Measurements from ENCODE around the gene SOX2. TPM values are rescaled to one million over a fixed set of nuclear protein-coding genes. Genes with fewer than 3 reads are reported as not detected.

The SOX2 gene
- polyA plus RNA-seq, 1 donor from 2014 or later: 7.5 TPM

DNA sequence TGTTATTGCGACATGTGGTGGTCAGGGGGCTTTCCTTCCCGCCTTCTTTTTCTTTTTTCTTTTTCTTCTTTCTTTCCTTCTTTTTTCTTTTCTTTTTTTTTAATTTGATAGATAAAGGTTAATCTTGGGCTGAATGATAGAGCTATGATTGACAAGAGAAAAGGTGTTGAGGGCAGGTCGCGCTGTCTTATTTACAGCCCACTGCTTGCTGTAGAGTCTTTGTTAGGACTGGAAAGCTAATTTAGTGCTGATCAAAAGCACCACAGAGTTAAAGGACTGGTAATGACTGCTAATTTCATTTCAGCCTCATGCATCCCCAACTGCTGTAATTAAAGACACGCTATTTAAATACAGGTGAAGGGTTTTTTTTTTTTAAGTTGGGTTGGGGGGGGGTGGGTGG lies 10.6 kb upstream of the SOX2 start:
- Histone ChIP-seq H3K79me2 (replicated peaks; ENCODE audit: insufficient read depth, low read length) (peaks cover 7% of the 10 kb centered on the region), H3K9me2 (ENCODE audit: insufficient read depth, low read length) (no peaks in the 10 kb centered on the region), H3K27ac (ENCODE audit: low read length) (no peak overlapping the region), H3F3A (ENCODE audit: insufficient read depth, low read length, poor library complexity, severe bottlenecking) (peaks cover 3% of the 10 kb centered on the region), H2AFZ (ENCODE audit: low read depth, low read length) (no peak overlapping the region), H3K4me2 (ENCODE audit: low read length) (no peak overlapping the region), H3K9ac (ENCODE audit: low read length) (no peak overlapping the region), H4K20me1 (ENCODE audit: insufficient read depth) (no peaks in the 10 kb centered on the region), H3K9me3 (ENCODE audit: low read length) (peaks cover 2% of the 10 kb centered on the region), H3K27me3 (ENCODE audit: insufficient read depth, low read depth, low read length) (peaks cover 8% of the 10 kb centered on the region), H3K36me3 (ENCODE audit: insufficient read depth, low read length) (no peaks in the 10 kb centered on the region), H3K4me3 (ENCODE audit: low read length) (peak overlapping the region; percentile 26)
- TF ChIP-seq, protein P1, sequence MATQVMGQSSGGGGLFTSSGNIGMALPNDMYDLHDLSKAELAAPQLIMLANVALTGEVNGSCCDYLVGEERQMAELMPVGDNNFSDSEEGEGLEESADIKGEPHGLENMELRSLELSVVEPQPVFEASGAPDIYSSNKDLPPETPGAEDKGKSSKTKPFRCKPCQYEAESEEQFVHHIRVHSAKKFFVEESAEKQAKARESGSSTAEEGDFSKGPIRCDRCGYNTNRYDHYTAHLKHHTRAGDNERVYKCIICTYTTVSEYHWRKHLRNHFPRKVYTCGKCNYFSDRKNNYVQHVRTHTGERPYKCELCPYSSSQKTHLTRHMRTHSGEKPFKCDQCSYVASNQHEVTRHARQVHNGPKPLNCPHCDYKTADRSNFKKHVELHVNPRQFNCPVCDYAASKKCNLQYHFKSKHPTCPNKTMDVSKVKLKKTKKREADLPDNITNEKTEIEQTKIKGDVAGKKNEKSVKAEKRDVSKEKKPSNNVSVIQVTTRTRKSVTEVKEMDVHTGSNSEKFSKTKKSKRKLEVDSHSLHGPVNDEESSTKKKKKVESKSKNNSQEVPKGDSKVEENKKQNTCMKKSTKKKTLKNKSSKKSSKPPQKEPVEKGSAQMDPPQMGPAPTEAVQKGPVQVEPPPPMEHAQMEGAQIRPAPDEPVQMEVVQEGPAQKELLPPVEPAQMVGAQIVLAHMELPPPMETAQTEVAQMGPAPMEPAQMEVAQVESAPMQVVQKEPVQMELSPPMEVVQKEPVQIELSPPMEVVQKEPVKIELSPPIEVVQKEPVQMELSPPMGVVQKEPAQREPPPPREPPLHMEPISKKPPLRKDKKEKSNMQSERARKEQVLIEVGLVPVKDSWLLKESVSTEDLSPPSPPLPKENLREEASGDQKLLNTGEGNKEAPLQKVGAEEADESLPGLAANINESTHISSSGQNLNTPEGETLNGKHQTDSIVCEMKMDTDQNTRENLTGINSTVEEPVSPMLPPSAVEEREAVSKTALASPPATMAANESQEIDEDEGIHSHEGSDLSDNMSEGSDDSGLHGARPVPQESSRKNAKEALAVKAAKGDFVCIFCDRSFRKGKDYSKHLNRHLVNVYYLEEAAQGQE (IDR thresholded peaks at IDR 0.05; ENCODE audit: borderline replicate concordance): no peak
- TF ChIP-seq EP300 (conservative IDR thresholded peaks at IDR 0.05; ENCODE audit: poor library complexity, severe bottlenecking): no peak
- TF ChIP-seq, protein P2, sequence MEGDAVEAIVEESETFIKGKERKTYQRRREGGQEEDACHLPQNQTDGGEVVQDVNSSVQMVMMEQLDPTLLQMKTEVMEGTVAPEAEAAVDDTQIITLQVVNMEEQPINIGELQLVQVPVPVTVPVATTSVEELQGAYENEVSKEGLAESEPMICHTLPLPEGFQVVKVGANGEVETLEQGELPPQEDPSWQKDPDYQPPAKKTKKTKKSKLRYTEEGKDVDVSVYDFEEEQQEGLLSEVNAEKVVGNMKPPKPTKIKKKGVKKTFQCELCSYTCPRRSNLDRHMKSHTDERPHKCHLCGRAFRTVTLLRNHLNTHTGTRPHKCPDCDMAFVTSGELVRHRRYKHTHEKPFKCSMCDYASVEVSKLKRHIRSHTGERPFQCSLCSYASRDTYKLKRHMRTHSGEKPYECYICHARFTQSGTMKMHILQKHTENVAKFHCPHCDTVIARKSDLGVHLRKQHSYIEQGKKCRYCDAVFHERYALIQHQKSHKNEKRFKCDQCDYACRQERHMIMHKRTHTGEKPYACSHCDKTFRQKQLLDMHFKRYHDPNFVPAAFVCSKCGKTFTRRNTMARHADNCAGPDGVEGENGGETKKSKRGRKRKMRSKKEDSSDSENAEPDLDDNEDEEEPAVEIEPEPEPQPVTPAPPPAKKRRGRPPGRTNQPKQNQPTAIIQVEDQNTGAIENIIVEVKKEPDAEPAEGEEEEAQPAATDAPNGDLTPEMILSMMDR (IDR thresholded peaks at IDR 0.05; ENCODE audit: poor library complexity, severe bottlenecking): no peak
- TF ChIP-seq TAF1 (IDR thresholded peaks at IDR 0.05; ENCODE audit: low read depth): no peak
- no peak for TF ChIP-seq POLR2AphosphoS5 (IDR thresholded peaks at IDR 0.05)
- TF ChIP-seq MXI1 (conservative IDR thresholded peaks at IDR 0.05; ENCODE audit: poor library complexity, severe bottlenecking): no peak
- TF ChIP-seq EZH2 (IDR thresholded peaks at IDR 0.05; ENCODE audit: borderline replicate concordance, insufficient read depth, low read length, poor library complexity, severe bottlenecking): no peak
- no peak for TF ChIP-seq RAD21 (conservative IDR thresholded peaks at IDR 0.05)
- no peak for TF ChIP-seq SMC3 (conservative IDR thresholded peaks at IDR 0.05; ENCODE audit: poor library complexity)

DNA sequence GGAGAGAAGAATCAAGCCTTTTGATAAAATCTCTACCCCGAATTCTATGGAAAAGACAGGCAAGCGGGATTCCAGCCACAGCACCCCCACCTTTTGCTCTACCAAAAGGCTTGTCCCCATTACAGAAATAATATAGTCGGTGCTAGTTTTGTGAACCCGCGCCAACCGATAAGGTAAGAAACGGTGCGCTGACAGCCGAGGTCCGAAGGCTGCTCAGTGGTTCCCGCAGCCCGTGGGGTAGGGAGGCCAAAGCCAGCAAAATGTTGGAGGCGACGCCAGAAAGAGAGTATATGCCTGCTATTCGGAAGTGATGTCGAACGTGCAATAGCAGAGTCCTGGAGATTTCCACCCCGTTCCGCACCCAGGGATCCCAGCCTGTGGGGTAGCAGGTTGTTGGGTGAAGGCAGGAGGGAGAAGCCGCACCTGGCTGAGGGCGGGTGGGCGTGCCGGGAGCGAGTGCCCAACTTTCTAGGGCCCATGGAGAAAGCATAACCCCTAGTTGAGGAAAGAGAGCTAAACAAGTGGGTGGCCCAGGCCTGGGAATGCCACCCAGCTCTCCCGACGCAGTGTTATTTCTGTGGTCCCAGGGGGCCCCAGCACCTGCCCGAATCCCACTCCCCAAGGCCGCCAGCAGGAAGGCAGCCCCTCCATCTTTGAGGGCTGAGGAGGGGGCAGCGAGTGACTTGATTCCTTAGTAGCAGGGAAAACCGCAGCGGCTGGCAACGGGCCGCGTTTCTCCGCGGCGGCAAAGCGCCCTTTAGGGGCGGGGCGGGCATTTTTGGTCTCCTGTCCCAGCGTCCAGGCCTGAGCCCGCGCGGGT lies 7.9 kb upstream of the SOX2 start:
- Histone ChIP-seq H3F3A (ENCODE audit: insufficient read depth, low read length, poor library complexity, severe bottlenecking) (peaks cover 3% of the 10 kb centered on the region), H3K27ac (ENCODE audit: low read length) (no peak overlapping the region), H3K27me3 (ENCODE audit: insufficient read depth, low read depth, low read length) (peaks cover 3% of the 10 kb centered on the region), H2AFZ (ENCODE audit: low read depth, low read length) (no peak overlapping the region), H3K4me2 (ENCODE audit: low read length) (no peak overlapping the region), H3K4me3 (ENCODE audit: low read length) (no peak overlapping the region), H3K36me3 (ENCODE audit: insufficient read depth, low read length) (no peaks in the 10 kb centered on the region), H4K20me1 (ENCODE audit: insufficient read depth) (no peaks in the 10 kb centered on the region), H3K9me2 (ENCODE audit: insufficient read depth, low read length) (no peaks in the 10 kb centered on the region), H3K9ac (ENCODE audit: low read length) (no peak overlapping the region), H3K79me2 (replicated peaks; ENCODE audit: insufficient read depth, low read length) (peaks cover 14% of the 10 kb centered on the region), H3K9me3 (ENCODE audit: low read length) (no peaks in the 10 kb centered on the region)
- TF ChIP-seq RAD21 (conservative IDR thresholded peaks at IDR 0.05): no peak
- TF ChIP-seq TAF1 (IDR thresholded peaks at IDR 0.05; ENCODE audit: low read depth): no peak
- TF ChIP-seq SMC3 (conservative IDR thresholded peaks at IDR 0.05; ENCODE audit: poor library complexity): no peak
